H1 (cell line): ENCODE data around the gene SPRING1. TPM values are rescaled to one million over a fixed set of nuclear protein-coding genes. Genes with fewer than 3 reads are reported as not detected.

Source experiments
- CTCF ChIA-PET: fragments of 300-600 bp; sonication (Branson Sonifier 250); formaldehyde crosslinking; loops from one replicate; lab custom pipeline; 2021; ENCODE audit not compliant: partially characterized antibody; lab: Charles Lee
- POLR2A ChIA-PET: fragments of 300-600 bp; sonication (Branson Sonifier 250); formaldehyde crosslinking; loops from one replicate; lab custom pipeline; 2021; ENCODE audit warnings: inconsistent platforms; ENCODE audit not compliant: partially characterized antibody; lab: Charles Lee
- DNase-seq, 2 experiments: peaks; one replicate each; pipeline versions ENCODE4 v3.0.0 to v3.0.0-alpha.2; 2010 to 2022; ENCODE audit warnings: low spot score in 2 of 2, low read depth in 1 of 2, mixed read lengths in 1 of 2
- FAIRE-seq: peaks from 2 replicates; lab custom pipeline; 2011; peaks lifted over from hg19 to GRCh38; lab: Jason Lieb, UNC
- H2AFZ ChIP-seq: 2 replicates; pipeline ENCODE4 v1.8.1; 2012; ENCODE audit warnings: low read length, inconsistent platforms
- H2AK5ac ChIP-seq: 2 replicates; pipeline ENCODE4 v1.6.1; 2013; ENCODE audit warnings: low read depth, low read length
- H2BK120ac ChIP-seq: replicated peaks from 2 replicates; pipeline ENCODE3; 2013; ENCODE audit warnings: low read depth, low read length, inconsistent platforms
- H2BK12ac ChIP-seq: 2 replicates; pipeline ENCODE4 v1.6.1; 2013; ENCODE audit warnings: low read depth, low read length
- H2BK15ac ChIP-seq: 2 replicates; pipeline ENCODE4 v1.6.1; 2013; ENCODE audit warnings: low read length
- H2BK20ac ChIP-seq: 2 replicates; pipeline ENCODE4 v1.6.1; 2013; ENCODE audit warnings: low read length
- H2BK5ac ChIP-seq: 2 replicates; pipeline ENCODE4 v1.6.1; 2013; ENCODE audit warnings: low read depth, low read length
- H3K14ac ChIP-seq: 2 replicates; pipeline ENCODE4 v1.6.1; 2013; ENCODE audit warnings: inconsistent platforms; ENCODE audit not compliant: insufficient read length
- H3K18ac ChIP-seq: 2 replicates; pipeline ENCODE4 v1.6.1; 2013; ENCODE audit warnings: low read length; ENCODE audit errors: extremely low read depth
- H3K23ac ChIP-seq: 2 replicates; pipeline ENCODE4 v1.6.1; 2013; ENCODE audit warnings: inconsistent platforms; ENCODE audit not compliant: insufficient read length
- H3K23me2 ChIP-seq: 2 replicates; pipeline ENCODE4 v1.6.1; 2013; ENCODE audit warnings: low read depth, low read length
- H3K27ac ChIP-seq: 2 replicates; pipeline ENCODE4 v1.6.1; 2011; ENCODE audit warnings: low read depth, low read length, inconsistent platforms
- H3K27me3 ChIP-seq, 4 experiments: replicated peaks in 1 of 4; 1 replicate in 1 of 4; 2 replicates in 3 of 4; pipeline versions ENCODE4 v1.6.1 to v1.8.1; 2011 to 2013; ENCODE audit warnings: low read length in 3 of 4, mild to moderate bottlenecking in 3 of 4, inconsistent platforms in 2 of 4, mixed read lengths in 2 of 4, moderate library complexity in 1 of 4; ENCODE audit not compliant: control insufficient read depth in 3 of 4, insufficient read depth in 3 of 4; ENCODE audit errors: extremely low read depth in 1 of 4
- H3K36me3 ChIP-seq, 4 experiments: 2 replicates each; pipeline versions ENCODE4 v1.6.1 to v1.8.1; 2011 to 2013; ENCODE audit warnings: mild to moderate bottlenecking in 4 of 4, low read length in 3 of 4, moderate library complexity in 2 of 4, control low read depth in 1 of 4, inconsistent platforms in 1 of 4; ENCODE audit not compliant: insufficient read depth in 4 of 4, control insufficient read depth in 2 of 4
- H3K4ac ChIP-seq: replicated peaks from 2 replicates; pipeline ENCODE3; 2013; ENCODE audit warnings: low read length, low read depth, mixed read lengths, inconsistent platforms; ENCODE audit not compliant: insufficient read length
- H3K4me1 ChIP-seq, 4 experiments: replicated peaks in 1 of 4; 1 replicate in 1 of 4; 2 replicates in 3 of 4; pipeline versions ENCODE4 v1.6.1 to v1.8.1; 2011 to 2013; ENCODE audit warnings: low read length in 3 of 4, inconsistent platforms in 2 of 4, mixed read lengths in 1 of 4; ENCODE audit not compliant: insufficient read depth in 4 of 4, control insufficient read depth in 3 of 4
- H3K4me2 ChIP-seq, 2 experiments: 2 replicates each; pipeline versions ENCODE4 v1.6.1 to v1.8.1; 2011 to 2013; ENCODE audit warnings: low read depth in 2 of 2, low read length in 2 of 2, control low read depth in 1 of 2, inconsistent platforms in 1 of 2, mild to moderate bottlenecking in 1 of 2; ENCODE audit not compliant: insufficient read depth in 1 of 2
- H3K4me3 ChIP-seq, 4 experiments: fragments of 200-600, 300-600 bp in 1 of 4; sonication (generic), shearing (Covaris generic), sonication (Bioruptor Twin) in 1 of 4; 2 replicates each; pipeline versions ENCODE4 v1.5.1 to v1.8.1; 2011 to 2016; ENCODE audit warnings: low read length in 4 of 4, low read depth in 3 of 4, control low read depth in 2 of 4, inconsistent platforms in 2 of 4, mild to moderate bottlenecking in 2 of 4, mixed read lengths in 1 of 4, moderate library complexity in 1 of 4; ENCODE audit not compliant: insufficient read depth in 2 of 4; ENCODE audit errors: extremely low read depth in 1 of 4
- H3K56ac ChIP-seq: replicated peaks from 2 replicates; pipeline ENCODE3; 2013; ENCODE audit warnings: low read depth, mild to moderate bottlenecking, mixed read lengths, low read length, inconsistent platforms; ENCODE audit not compliant: insufficient read length
- H3K79me1 ChIP-seq: 2 replicates; pipeline ENCODE4 v1.6.1; 2013; ENCODE audit warnings: low read depth, low read length, control low read depth
- H3K79me2 ChIP-seq, 2 experiments: 2 replicates each; pipeline versions ENCODE4 v1.6.1 to v1.8.1; 2012 to 2013; ENCODE audit warnings: low read length in 2 of 2, mild to moderate bottlenecking in 2 of 2, inconsistent platforms in 1 of 2; ENCODE audit not compliant: insufficient read depth in 2 of 2, control insufficient read depth in 1 of 2
- H3K9ac ChIP-seq, 4 experiments: replicated peaks in 1 of 4; 1 replicate in 1 of 4; 2 replicates in 3 of 4; pipeline versions ENCODE4 v1.6.1 to v1.8.1; 2011 to 2013; ENCODE audit warnings: low read depth in 3 of 4, low read length in 3 of 4, control low read depth in 2 of 4, mild to moderate bottlenecking in 2 of 4, moderate library complexity in 2 of 4, inconsistent platforms in 1 of 4; ENCODE audit errors: extremely low read depth in 1 of 4
- H3K9me3 ChIP-seq, 2 experiments: 2 replicates each; pipeline versions ENCODE4 v1.6.1 to v1.8.1; 2012 to 2013; ENCODE audit warnings: mild to moderate bottlenecking in 2 of 2, moderate library complexity in 2 of 2, control low read depth in 1 of 2, inconsistent platforms in 1 of 2, low read depth in 1 of 2, low read length in 1 of 2, mixed read lengths in 1 of 2; ENCODE audit not compliant: insufficient read depth in 2 of 2
- H4K20me1 ChIP-seq, 2 experiments: replicated peaks in 1 of 2; 2 replicates each; pipeline versions ENCODE3 to v1.8.1; 2011 to 2013; ENCODE audit warnings: inconsistent platforms in 2 of 2, low read length in 2 of 2, mild to moderate bottlenecking in 1 of 2; ENCODE audit not compliant: insufficient read depth in 2 of 2, control insufficient read depth in 1 of 2
- H4K5ac ChIP-seq: 2 replicates; pipeline ENCODE4 v1.6.1; 2013; ENCODE audit warnings: low read length, low read depth, mixed read lengths, inconsistent platforms; ENCODE audit not compliant: insufficient read length
- H4K8ac ChIP-seq: 2 replicates; pipeline ENCODE4 v1.8.0; 2013; ENCODE audit warnings: mild to moderate bottlenecking, moderate library complexity, low read length, inconsistent platforms; ENCODE audit not compliant: insufficient read depth; ENCODE audit errors: extremely low read depth
- H4K91ac ChIP-seq: replicated peaks from 2 replicates; pipeline ENCODE3; 2013; ENCODE audit warnings: low read length, mixed read lengths, inconsistent platforms; ENCODE audit not compliant: insufficient read length
- BACH1 ChIP-seq: IDR thresholded peaks from 2 replicates; pipeline ENCODE4 v1.6.1; 2012; ENCODE audit warnings: low read length, improper control_type of control experiment
- CBX8 ChIP-seq: fragments of 300-800, 300-1000 bp; sonication (generic); IDR thresholded peaks from 2 replicates; pipeline ENCODE4 v1.7.1; 2016; ENCODE audit warnings: low read depth, low read length, borderline replicate concordance
- GTF2F1 ChIP-seq: IDR thresholded peaks from 2 replicates; pipeline ENCODE4 v1.6.1; 2012; ENCODE audit warnings: low read depth, low read length, improper control_type of control experiment, borderline replicate concordance
- JUND ChIP-seq: IDR thresholded peaks from 2 replicates; pipeline ENCODE4 v1.6.1; 2011; ENCODE audit warnings: mild to moderate bottlenecking, improper control_type of control experiment, low read length
- NANOG ChIP-seq: IDR thresholded peaks from 2 replicates; pipeline ENCODE4 v1.6.1; 2011; ENCODE audit warnings: low read length, low read depth, mild to moderate bottlenecking, inconsistent platforms; ENCODE audit not compliant: insufficient read depth, poor library complexity, severe bottlenecking
- PHF8 ChIP-seq: fragments of 200-600 bp; sonication (generic); conservative IDR thresholded peaks from 2 replicates; pipeline ENCODE4 v1.7.1; 2012; ENCODE audit warnings: low read depth, mild to moderate bottlenecking, inconsistent platforms, low read length, moderate library complexity
- RNF2 ChIP-seq: fragments of 200-900, 300-1000 bp; sonication (generic); IDR thresholded peaks from 2 replicates; pipeline ENCODE4 v1.7.1; 2016; ENCODE audit warnings: borderline replicate concordance, low read depth, mild to moderate bottlenecking, antibody characterized with exemption, low read length; ENCODE audit not compliant: poor library complexity, severe bottlenecking; ENCODE audit errors: missing control alignments
- SIRT6 ChIP-seq: IDR thresholded peaks from one replicate; pipeline ENCODE4 v1.7.1; 2012; ENCODE audit warnings: low read length, inconsistent platforms
- SP2 ChIP-seq: IDR thresholded peaks from 2 replicates; pipeline ENCODE4 v1.6.1; 2012; ENCODE audit warnings: mild to moderate bottlenecking, low read length, inconsistent platforms
- TAF7 ChIP-seq: optimal IDR thresholded peaks from 2 replicates; pipeline ENCODE3; 2011; ENCODE audit warnings: low read depth, mild to moderate bottlenecking, inconsistent platforms, low read length, moderate library complexity, borderline replicate concordance
- WGBS, 2 experiments: shearing (Covaris generic) in 1 of 2; methylation state at CpG; one replicate each; pipeline versions ENCODE4 v1.1.6 to v1.1.7; 2013 to 2015; ENCODE audit warnings: low lambda C conversion rate in 2 of 2, mixed read lengths in 2 of 2, inconsistent platforms in 1 of 2, low coverage in 1 of 2, missing lambda C conversion rate in 1 of 2; ENCODE audit not compliant: insufficient replicate concordance in 2 of 2, insufficient coverage in 1 of 2, insufficient read length in 1 of 2; ENCODE audit errors: extremely low coverage in 1 of 2, missing lambda C conversion rate in 1 of 2; 5-methylcytosine and 5-hydroxymethylcytosine counted together
- polyA plus RNA-seq, 7 experiments: library from polyadenylated mRNA; depleted of rRNA in 3 of 7; stranded (reverse) in 5 of 7; unstranded in 2 of 7; fragments of >200 nt in 5 of 7; fragments of 200-250 nt in 2 of 7; gene quantifications; 1 replicate in 5 of 7; 2 replicates in 1 of 7; 4 replicates in 1 of 7; pipeline versions ENCODE4 v1.2.1 to v1.2.3, GENCODE V29; 2011 to 2013; ENCODE audit warnings: missing spikeins in 2 of 7, mixed read lengths in 2 of 7
- total RNA-seq: library from RNA; stranded (reverse); fragmentation: NEBNext Ultra II Directional; extraction: Animal tissue kit (Norgen Biotek cat#: 25700); gene quantifications from 2 replicates; pipeline ENCODE4 v1.2.1, GENCODE V29; 2021
- TF ChIP-seq, protein P1 (sequence below): IDR thresholded peaks from 2 replicates; pipeline ENCODE4 v1.6.1; 2012; ENCODE audit warnings: inconsistent platforms

SPRING1 gene
- total and polyA plus RNA-seq, 2 of the 8 experiments (the other 6 are each of a cell fraction or from before 2014, with no cell fraction given), result 14.3 to 46.5 TPM

DNA sequence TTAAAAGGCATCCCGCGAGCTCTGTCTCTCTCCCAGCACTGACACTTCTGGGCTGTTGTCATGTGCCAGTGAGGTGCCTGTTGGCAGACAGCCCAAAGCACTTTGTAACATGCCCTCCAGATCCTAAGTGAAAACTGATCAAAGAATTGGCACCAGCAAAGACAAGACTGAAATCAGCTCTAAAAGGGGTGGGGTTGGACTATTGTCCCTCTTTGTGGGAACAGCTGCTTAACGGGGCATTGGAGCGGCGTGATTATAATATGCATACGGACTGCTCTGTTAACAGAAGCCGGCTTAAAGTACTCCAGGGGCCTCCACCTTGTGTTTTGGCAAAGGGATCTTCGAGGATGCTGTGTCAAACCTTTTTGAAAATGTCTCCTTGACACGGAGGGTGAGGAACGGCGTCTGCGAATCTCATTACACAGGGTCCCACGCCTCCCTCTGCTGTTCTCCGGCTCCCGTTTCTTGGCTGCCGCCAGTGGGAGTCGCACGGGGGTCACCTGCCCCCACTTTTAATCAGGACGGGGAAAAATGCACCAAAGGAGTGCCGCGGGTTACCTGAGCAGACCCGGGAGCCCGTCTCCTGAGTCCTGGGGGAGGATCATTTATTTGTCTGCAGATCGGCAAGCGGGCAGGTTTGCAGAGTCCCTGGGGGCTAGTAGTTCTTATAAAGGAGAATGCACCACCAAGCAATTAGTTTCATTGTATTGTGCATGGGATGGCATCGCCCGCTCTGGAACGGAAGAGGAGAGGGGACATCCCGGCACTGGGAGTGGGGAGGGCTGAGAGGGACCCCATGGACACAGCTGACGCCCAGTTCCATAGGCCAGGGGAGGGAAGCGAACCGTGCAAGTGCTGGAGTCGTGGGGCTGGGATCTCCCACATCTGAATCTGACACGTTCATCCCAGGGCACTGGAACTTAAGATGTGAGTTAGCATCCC is 44.3 kb downstream of the SPRING1 start:
- H3K56ac ChIP-seq, result no peak overlapping the region
- peaks cover 0 to 10% (median 4%) of the 10 kb centered on the region in 4 experiments; a peak in 5 of 7 replicates for H3K4me1 ChIP-seq
- ChIA-PET POLR2A (no interaction called here), CTCF (interaction anchor here (0.6 to 1.8 kb wide), 4 partner anchors 16 to 747 kb away, joined by 3 to 7 read pairs (median 4); no protein-coding TSS in a partner anchor)
- no peak overlapping the region for H3K27ac ChIP-seq
- H3K36me3 ChIP-seq, result no peaks in the 10 kb centered on the region
- no peak overlapping the region for H4K5ac ChIP-seq
- peak overlapping the region in 1 of 4 experiments; percentile 8; a peak in 1 of 7 replicates for H3K9ac ChIP-seq
- H2BK20ac ChIP-seq, result no peak overlapping the region
- DNase-seq (no peak), FAIRE-seq (no peak)
- H3K4me2 ChIP-seq, result peak overlapping the region; percentile 68 to 74
- H3K79me2 ChIP-seq, result no peaks in the 10 kb centered on the region
- no peaks in the 10 kb centered on the region for H4K20me1 ChIP-seq
- WGBS, 2 experiments, result 38% methylated on average over 34 of the region's 34 CpGs; no CpG with 5 or more reads in 1 of the 2 experiments
- H3K23ac ChIP-seq, result no peak overlapping the region
- no peak overlapping the region for H2BK120ac ChIP-seq
- H3K27me3 ChIP-seq, result peaks cover 0 to 10% (median 6%) of the 10 kb centered on the region in 4 experiments; a peak in 6 of 7 replicates
- no peak overlapping the region for H2BK5ac ChIP-seq
- H3K14ac ChIP-seq, result no peak overlapping the region
- H3K4ac ChIP-seq, result no peak overlapping the region
- no peak overlapping the region for H4K91ac ChIP-seq
- H2BK12ac ChIP-seq, result no peak overlapping the region
- H3K4me3 ChIP-seq, result peak overlapping the region; percentile 21 to 55 (median 32); a peak in 7 of 8 replicates
- H2BK15ac ChIP-seq, result no peak overlapping the region
- 0 out of 2 replicates have a peak, but pooled peaks cover 5% of the 10 kb centered on the region for H3K23me2 ChIP-seq
- no peak overlapping the region for H4K8ac ChIP-seq
- peak overlapping the region; percentile 43 for H2AFZ ChIP-seq
- H2AK5ac ChIP-seq, result no peak overlapping the region
- H3K18ac ChIP-seq, result no peak overlapping the region; the same call in 1 of the 2 replicates
- no peaks in the 10 kb centered on the region for H3K79me1 ChIP-seq
- H3K9me3 ChIP-seq, result no peaks in the 10 kb centered on the region
- TF ChIP-seq JUND, result no peak
- no peak for TF ChIP-seq PHF8
- TF ChIP-seq GTF2F1, result no peak
- no peak for TF ChIP-seq RNF2
- no peak for TF ChIP-seq BACH1
- TF ChIP-seq TAF7, result no peak
- TF ChIP-seq SP2, result no peak
- TF ChIP-seq, protein P1, sequence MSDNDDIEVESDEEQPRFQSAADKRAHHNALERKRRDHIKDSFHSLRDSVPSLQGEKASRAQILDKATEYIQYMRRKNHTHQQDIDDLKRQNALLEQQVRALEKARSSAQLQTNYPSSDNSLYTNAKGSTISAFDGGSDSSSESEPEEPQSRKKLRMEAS, result no peak
- no peak for TF ChIP-seq CBX8
- TF ChIP-seq SIRT6, result no peak
- TF ChIP-seq NANOG, result no peak
